HUES6 (cell line): Measurements from ENCODE around the gene SPEG.

ENCODE experiments used
- H3K27ac ChIP-seq: 2 replicates; pipeline ENCODE4 v1.7.0; 2013; ENCODE audit warnings: low read depth, mild to moderate bottlenecking, low read length, inconsistent platforms
- H3K27me3 ChIP-seq: 2 replicates; pipeline ENCODE4 v1.6.1; 2013; ENCODE audit warnings: low read length; ENCODE audit not compliant: control insufficient read depth, insufficient read depth
- H3K36me3 ChIP-seq: 2 replicates; pipeline ENCODE4 v1.6.1; 2013; ENCODE audit warnings: low read length; ENCODE audit not compliant: control insufficient read depth, insufficient read depth
- H3K4me1 ChIP-seq: 2 replicates; pipeline ENCODE4 v1.6.1; 2013; ENCODE audit warnings: low read length; ENCODE audit not compliant: control insufficient read depth, insufficient read depth
- H3K4me3 ChIP-seq: 2 replicates; pipeline ENCODE4 v1.5.1; 2013; ENCODE audit warnings: low read depth, low read length
- H3K9ac ChIP-seq: one replicate; pipeline ENCODE4 v1.6.1; 2013; ENCODE audit warnings: mild to moderate bottlenecking, low read length
- H3K9me3 ChIP-seq: 2 replicates; pipeline ENCODE4 v1.6.1; 2013; ENCODE audit warnings: low read depth, low read length; ENCODE audit not compliant: control insufficient read depth, insufficient read depth

Gene SPEG

GRCh38 chr2:219455581-219455980 lies 20.9 kb downstream of the SPEG start:
- H3K27ac ChIP-seq: no peak overlapping the region
- H3K9ac ChIP-seq: no peak overlapping the region
- no peaks in the 10 kb centered on the region for H3K27me3 ChIP-seq
- H3K9me3 ChIP-seq: no peaks in the 10 kb centered on the region
- H3K4me1 ChIP-seq: peaks cover 46% of the 10 kb centered on the region
- H3K4me3 ChIP-seq: no peak overlapping the region
- H3K36me3 ChIP-seq: peaks cover 3% of the 10 kb centered on the region

GRCh38 chr2:219457784-219458369 lies 23.2 kb downstream of the SPEG start:
- no peaks in the 10 kb centered on the region for H3K9me3 ChIP-seq
- peaks cover 54% of the 10 kb centered on the region for H3K4me1 ChIP-seq
- peaks cover 7% of the 10 kb centered on the region for H3K36me3 ChIP-seq
- H3K27ac ChIP-seq: no peak overlapping the region
- no peak overlapping the region for H3K9ac ChIP-seq
- no peak overlapping the region for H3K4me3 ChIP-seq
- H3K27me3 ChIP-seq: no peaks in the 10 kb centered on the region

GRCh38 chr2:219458996-219459395 lies 24.4 kb downstream of the SPEG start:
- Histone ChIP-seq H3K9ac (no peak overlapping the region), H3K27ac (no peak overlapping the region), H3K4me3 (no peak overlapping the region), H3K36me3 (peaks cover 7% of the 10 kb centered on the region), H3K9me3 (no peaks in the 10 kb centered on the region), H3K27me3 (no peaks in the 10 kb centered on the region), H3K4me1 (peaks cover 43% of the 10 kb centered on the region)

- Histone ChIP-seq H3K4me1 (peaks cover 39% of the 10 kb centered on the region), H3K36me3 (peaks cover 7% of the 10 kb centered on the region), H3K4me3 (peak overlapping the region; percentile 14; the same call in 1 of the 2 replicates), H3K9ac (peak overlapping the region; percentile 2), H3K27ac (no peak overlapping the region), H3K27me3 (no peaks in the 10 kb centered on the region), H3K9me3 (no peaks in the 10 kb centered on the region)
Observed at GRCh38 chr2:219459460-219460311, 25.0 kb downstream of the SPEG start.

GRCh38 chr2:219460424-219460926 lies 25.8 kb downstream of the SPEG start:
- H3K9ac ChIP-seq: peak overlapping the region; percentile 2
- no peaks in the 10 kb centered on the region for H3K9me3 ChIP-seq
- no peaks in the 10 kb centered on the region for H3K27me3 ChIP-seq
- peak overlapping the region; percentile 14; the same call in 1 of the 2 replicates for H3K4me3 ChIP-seq
- H3K36me3 ChIP-seq: peaks cover 11% of the 10 kb centered on the region
- peaks cover 39% of the 10 kb centered on the region for H3K4me1 ChIP-seq
- H3K27ac ChIP-seq: no peak overlapping the region

- Histone ChIP-seq H3K9me3 (no peaks in the 10 kb centered on the region), H3K36me3 (peaks cover 15% of the 10 kb centered on the region), H3K27ac (no peak overlapping the region), H3K27me3 (no peaks in the 10 kb centered on the region), H3K4me1 (peaks cover 39% of the 10 kb centered on the region), H3K4me3 (0 out of 2 replicates have a peak overlapping the region, but pooled peaks have one; percentile 1), H3K9ac (no peak overlapping the region)
Observed at GRCh38 chr2:219461047-219461514, 26.4 kb downstream of the SPEG start.

- Histone ChIP-seq H3K27ac (no peak overlapping the region), H3K4me3 (no peak overlapping the region), H3K27me3 (no peaks in the 10 kb centered on the region), H3K36me3 (peaks cover 15% of the 10 kb centered on the region), H3K9me3 (no peaks in the 10 kb centered on the region), H3K9ac (no peak overlapping the region), H3K4me1 (peaks cover 39% of the 10 kb centered on the region)
Observed at GRCh38 chr2:219461669-219462068, 27.0 kb downstream of the SPEG start.

- peaks cover 17% of the 10 kb centered on the region for H3K36me3 ChIP-seq
- H3K4me1 ChIP-seq: peaks cover 39% of the 10 kb centered on the region
- H3K4me3 ChIP-seq: no peak overlapping the region
- no peak overlapping the region for H3K27ac ChIP-seq
- H3K27me3 ChIP-seq: no peaks in the 10 kb centered on the region
- no peak overlapping the region for H3K9ac ChIP-seq
- no peaks in the 10 kb centered on the region for H3K9me3 ChIP-seq
Observed at GRCh38 chr2:219462349-219462748, 27.7 kb downstream of the SPEG start.

- Histone ChIP-seq H3K4me3 (no peak overlapping the region), H3K27me3 (no peaks in the 10 kb centered on the region), H3K36me3 (peaks cover 17% of the 10 kb centered on the region), H3K9ac (no peak overlapping the region), H3K9me3 (no peaks in the 10 kb centered on the region), H3K4me1 (peaks cover 24% of the 10 kb centered on the region), H3K27ac (no peak overlapping the region)
Observed at GRCh38 chr2:219464286-219465032, 29.8 kb downstream of the SPEG start.

GRCh38 chr2:219465659-219466561 lies 31.3 kb downstream of the SPEG start:
- H3K9me3 ChIP-seq: no peaks in the 10 kb centered on the region
- no peak overlapping the region for H3K27ac ChIP-seq
- H3K36me3 ChIP-seq: peaks cover 17% of the 10 kb centered on the region
- H3K4me1 ChIP-seq: peaks cover 10% of the 10 kb centered on the region
- no peak overlapping the region for H3K4me3 ChIP-seq
- H3K9ac ChIP-seq: no peak overlapping the region
- H3K27me3 ChIP-seq: no peaks in the 10 kb centered on the region
